Prostate gland (tissue), 2 donors: Measurements from ENCODE around the gene AIFM2. TPM values are rescaled to one million over a fixed set of nuclear protein-coding genes. Genes with fewer than 3 reads are reported as not detected.

ENCODE experiments used
- DNase-seq: peaks from one replicate; pipeline ENCODE4 v3.0.0-alpha.2; 2019; ENCODE audit warnings: low spot score
- H3K27ac ChIP-seq, 2 donors: fragments of 200-600 bp; sonication (generic); 2 replicates each; pipeline ENCODE4 v1.5.1; 2017 to 2019
- H3K27me3 ChIP-seq: fragments of 200-600 bp; sonication (generic); replicated peaks from 2 replicates; pipeline ENCODE4 v1.5.1; 2019; ENCODE audit not compliant: insufficient read depth
- H3K36me3 ChIP-seq, 2 donors: fragments of 200-600 bp; sonication (generic); 1 replicate in 1 of 2; 2 replicates in 1 of 2; pipeline versions ENCODE4 v1.5.1 to v1.8.1; 2017 to 2019
- H3K4me1 ChIP-seq: fragments of 200-600 bp; sonication (generic); replicated peaks from 2 replicates; pipeline ENCODE4 v1.5.1; 2019
- H3K4me3 ChIP-seq, 2 donors: fragments of 200-600 bp; sonication (generic); 2 replicates each; pipeline ENCODE4 v1.5.1; 2017 to 2019
- H3K9me3 ChIP-seq: fragments of 200-600 bp; sonication (generic); 2 replicates; pipeline ENCODE4 v1.5.1; 2017
- POLR2A ChIP-seq: fragments of 450-650 bp; IDR thresholded peaks from one replicate; pipeline ENCODE4 v1.6.1; 2016; ENCODE audit warnings: antibody characterized with exemption, mild to moderate bottlenecking
- POLR2AphosphoS5 ChIP-seq: sonication (generic); formaldehyde crosslinking; IDR thresholded peaks from one replicate; pipeline ENCODE4 v1.6.1; 2017; ENCODE audit warnings: antibody characterized with exemption
- WGBS: methylation state at CpG from one replicate; pipeline ENCODE4 v1.1.5; 2018; 5-methylcytosine and 5-hydroxymethylcytosine counted together
- intact Hi-C: fragments of 100-400 bp; cut with DNase I; formaldehyde crosslinking; loops from one replicate; pipeline ENCODE4 v1.14.2; 2022
- total RNA-seq, 2 donors: library from RNA; depleted of rRNA; stranded (reverse); fragments of >200 nt; gene quantifications; one replicate each; pipeline ENCODE4 v1.1.0, GENCODE V29; 2016
- TF ChIP-seq, protein P1 (sequence below), 4 experiments: fragments of 200-600 bp in 2 of 4; fragments of 450-650 bp in 2 of 4; sonication (generic) in 2 of 4; IDR thresholded peaks; 1 replicate in 3 of 4; 2 replicates in 1 of 4; pipeline ENCODE4 v1.5.1; 2016 to 2019; ENCODE audit warnings: antibody characterized with exemption in 4 of 4, mild to moderate bottlenecking in 2 of 4, moderate library complexity in 2 of 4

Gene AIFM2
- total RNA-seq, 2 donors from 2014 or later, result 10.7 to 12.2 TPM

DNA sequence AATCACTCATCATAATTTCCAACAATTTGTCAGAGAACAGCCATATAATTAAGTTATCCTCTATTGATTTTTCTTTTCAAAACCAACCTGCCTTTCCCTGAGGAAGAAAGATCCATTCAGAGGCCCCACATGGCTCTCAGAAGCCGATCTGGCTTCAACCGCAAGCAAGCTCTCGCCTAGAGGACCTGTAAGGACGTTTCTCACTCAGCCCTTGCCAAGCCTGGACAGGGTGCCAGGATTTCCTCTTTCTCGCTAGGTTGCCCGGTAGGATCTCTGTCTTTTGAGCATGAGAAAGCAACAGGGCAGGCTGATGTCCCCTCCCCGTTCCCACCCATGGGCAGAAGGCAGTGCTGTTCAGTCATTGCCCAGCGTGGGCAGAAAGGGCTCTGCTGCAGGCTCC is 13.0 kb downstream of the AIFM2 start:
- intact Hi-C loops, result no loop called here
- H3K36me3 ChIP-seq, result no peaks in the 10 kb centered on the region
- no peaks in the 10 kb centered on the region for H3K9me3 ChIP-seq
- H3K4me3 ChIP-seq, result no peak overlapping the region
- WGBS, result 49% methylated on average over 8 of the region's 8 CpGs
- H3K27me3 ChIP-seq, result no peaks in the 10 kb centered on the region
- H3K4me1 ChIP-seq, result no peaks in the 10 kb centered on the region
- no peak overlapping the region for H3K27ac ChIP-seq
- TF ChIP-seq POLR2AphosphoS5 (no peak), POLR2A (no peak)
- TF ChIP-seq, protein P1, sequence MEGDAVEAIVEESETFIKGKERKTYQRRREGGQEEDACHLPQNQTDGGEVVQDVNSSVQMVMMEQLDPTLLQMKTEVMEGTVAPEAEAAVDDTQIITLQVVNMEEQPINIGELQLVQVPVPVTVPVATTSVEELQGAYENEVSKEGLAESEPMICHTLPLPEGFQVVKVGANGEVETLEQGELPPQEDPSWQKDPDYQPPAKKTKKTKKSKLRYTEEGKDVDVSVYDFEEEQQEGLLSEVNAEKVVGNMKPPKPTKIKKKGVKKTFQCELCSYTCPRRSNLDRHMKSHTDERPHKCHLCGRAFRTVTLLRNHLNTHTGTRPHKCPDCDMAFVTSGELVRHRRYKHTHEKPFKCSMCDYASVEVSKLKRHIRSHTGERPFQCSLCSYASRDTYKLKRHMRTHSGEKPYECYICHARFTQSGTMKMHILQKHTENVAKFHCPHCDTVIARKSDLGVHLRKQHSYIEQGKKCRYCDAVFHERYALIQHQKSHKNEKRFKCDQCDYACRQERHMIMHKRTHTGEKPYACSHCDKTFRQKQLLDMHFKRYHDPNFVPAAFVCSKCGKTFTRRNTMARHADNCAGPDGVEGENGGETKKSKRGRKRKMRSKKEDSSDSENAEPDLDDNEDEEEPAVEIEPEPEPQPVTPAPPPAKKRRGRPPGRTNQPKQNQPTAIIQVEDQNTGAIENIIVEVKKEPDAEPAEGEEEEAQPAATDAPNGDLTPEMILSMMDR (IDR thresholded peaks at IDR 0.05), result no peak
- no peak for DNase-seq

DNA sequence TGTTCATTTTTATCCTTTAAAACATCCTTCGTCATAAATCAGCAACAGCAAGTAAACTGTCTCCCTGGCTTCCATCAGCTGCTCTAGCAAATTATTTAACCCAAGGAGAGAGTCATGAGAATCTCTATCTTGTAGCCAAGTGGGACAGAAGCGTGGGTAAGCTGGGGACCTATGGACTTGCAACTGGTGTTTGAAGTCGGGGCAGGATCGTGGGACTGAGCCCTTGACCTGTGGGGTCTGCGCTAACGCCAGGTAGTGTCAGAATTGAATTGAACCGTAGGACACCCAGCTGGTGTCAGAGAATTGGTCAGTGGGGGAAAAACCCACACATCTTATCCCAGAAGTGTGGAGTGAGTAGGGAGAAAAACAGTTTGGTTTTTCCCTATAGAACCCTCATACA is 13.4 kb downstream of the AIFM2 start:
- WGBS, result 96% methylated on average over 7 of the region's 7 CpGs
- peaks cover 0 to 4% of the 10 kb centered on the region in 2 donors for H3K36me3 ChIP-seq
- H3K4me3 ChIP-seq, result no peak overlapping the region
- H3K27me3 ChIP-seq, result no peaks in the 10 kb centered on the region
- H3K9me3 ChIP-seq, result no peaks in the 10 kb centered on the region
- no peaks in the 10 kb centered on the region for H3K4me1 ChIP-seq
- TF ChIP-seq POLR2A (no peak), POLR2AphosphoS5 (no peak)
- TF ChIP-seq, protein P1 (IDR thresholded peaks at IDR 0.05), result no peak
- intact Hi-C loops, result no loop called here
- no peak for DNase-seq
- H3K27ac ChIP-seq, result no peak overlapping the region

DNA sequence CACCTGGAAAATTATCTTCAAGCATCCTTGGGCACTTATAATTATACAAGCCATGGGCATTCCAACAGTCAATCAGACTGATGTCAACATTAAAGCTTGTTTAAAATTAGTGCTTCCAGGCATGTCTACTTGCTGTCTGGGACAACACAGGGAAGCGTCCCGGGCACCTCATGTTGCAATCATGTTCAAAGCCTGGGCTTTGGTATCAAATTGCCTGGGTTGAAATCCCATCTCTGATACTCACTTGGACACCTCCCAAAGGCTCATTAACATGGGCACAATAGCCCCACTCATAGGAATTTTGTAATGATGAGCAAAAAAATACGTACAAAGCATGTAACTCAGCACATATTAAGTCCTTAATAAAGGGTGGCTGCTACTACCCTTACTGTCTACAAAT is 14.4 kb downstream of the AIFM2 start:
- Histone ChIP-seq H3K27me3 (no peaks in the 10 kb centered on the region), H3K9me3 (no peaks in the 10 kb centered on the region), H3K27ac (no peak overlapping the region), H3K36me3 (peaks cover 0 to 14% of the 10 kb centered on the region in 2 donors), H3K4me1 (no peaks in the 10 kb centered on the region), H3K4me3 (no peak overlapping the region)
- 78% methylated on average over 3 of the region's 3 CpGs for WGBS
- TF ChIP-seq POLR2AphosphoS5, result no peak
- no peak for TF ChIP-seq POLR2A
- TF ChIP-seq, protein P1 (IDR thresholded peaks at IDR 0.05), result no peak
- intact Hi-C loops, result no loop called here
- no peak for DNase-seq

DNA sequence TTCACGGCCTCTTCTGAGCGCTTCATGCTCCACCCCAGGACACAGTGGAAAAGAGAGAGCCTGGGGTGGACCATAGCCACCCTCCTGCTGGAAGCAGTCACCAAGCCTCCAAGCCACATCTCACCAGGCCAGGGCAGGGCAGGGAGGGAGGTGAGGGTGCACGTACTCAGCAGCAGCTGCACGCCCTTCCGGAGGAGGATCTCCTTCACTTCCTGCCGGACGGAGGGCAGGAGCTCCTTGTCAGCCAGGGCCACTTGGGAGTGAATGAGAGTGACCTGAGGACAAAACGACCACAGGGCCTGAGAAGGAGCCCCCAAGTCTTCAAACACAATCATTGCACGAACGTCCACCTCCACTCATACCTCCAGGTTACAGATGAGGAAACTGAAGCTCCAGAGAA is 15.0 kb downstream of the AIFM2 start:
- Histone ChIP-seq H3K27me3 (no peaks in the 10 kb centered on the region), H3K4me1 (no peaks in the 10 kb centered on the region), H3K27ac (no peak overlapping the region), H3K36me3 (peaks cover 0 to 18% of the 10 kb centered on the region in 2 donors), H3K9me3 (no peaks in the 10 kb centered on the region), H3K4me3 (no peak overlapping the region)
- TF ChIP-seq POLR2AphosphoS5, result no peak
- TF ChIP-seq, protein P1 (IDR thresholded peaks at IDR 0.05), result no peak
- no peak for TF ChIP-seq POLR2A
- intact Hi-C loops, result no loop called here
- DNase-seq, result no peak
- WGBS, result 91% methylated on average over 10 of the region's 10 CpGs

DNA sequence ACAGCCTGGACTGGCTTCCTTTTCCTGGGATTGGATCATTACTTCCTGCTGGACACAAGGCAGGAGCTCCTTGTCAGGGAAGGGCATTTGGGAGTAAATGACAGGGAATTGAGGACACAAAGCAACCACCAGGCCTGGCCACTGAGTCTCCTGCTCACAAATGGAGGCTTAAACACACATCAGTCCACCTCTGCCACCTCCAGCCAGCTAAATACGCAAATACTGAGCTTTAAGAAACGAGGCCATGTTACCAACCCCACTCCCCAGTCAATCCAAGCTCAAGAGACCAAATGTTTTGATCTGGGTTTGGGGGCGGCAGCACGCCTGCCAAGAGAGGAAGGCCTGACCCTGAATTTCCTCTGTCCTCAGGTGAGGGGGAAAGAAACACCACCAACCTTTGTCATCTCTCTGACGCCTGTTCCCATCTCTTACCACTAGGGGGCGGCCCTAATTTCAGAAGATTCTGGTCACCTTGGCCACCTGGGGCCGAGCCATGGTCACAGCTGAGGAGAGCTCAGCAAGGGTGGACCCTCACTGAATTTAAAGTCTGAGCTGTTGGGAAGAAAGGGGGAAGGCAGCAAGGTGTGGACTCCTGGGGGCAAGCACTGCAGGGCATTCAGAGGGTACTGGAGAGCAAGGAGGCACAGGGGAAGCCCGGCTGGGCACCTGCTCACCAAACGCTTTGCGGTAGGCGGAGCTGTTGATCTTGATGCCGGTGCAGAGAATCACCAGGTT is 16.5 kb downstream of the AIFM2 start:
- TF ChIP-seq POLR2A (no peak), POLR2AphosphoS5 (peak; percentile 31)
- TF ChIP-seq, protein P1 (IDR thresholded peaks at IDR 0.05), result peak; percentile 67 to 88 (median 80)
- Histone ChIP-seq H3K36me3 (peaks cover 0 to 18% of the 10 kb centered on the region in 2 donors), H3K4me1 (no peaks in the 10 kb centered on the region), H3K4me3 (no peak overlapping the region), H3K27ac (no peak overlapping the region), H3K27me3 (no peaks in the 10 kb centered on the region), H3K9me3 (no peaks in the 10 kb centered on the region)
- 51% methylated on average over 10 of the region's 12 CpGs for WGBS
- peak; percentile 43 for DNase-seq
- intact Hi-C loops, result no loop called here
